Measurements from ENCODE around the gene RMDN2. TPM values are rescaled to one million over a fixed set of nuclear protein-coding genes. Genes with fewer than 3 reads are reported as not detected.

Gene RMDN2
- total RNA-seq, 1 experiment from 2014 or later = 11.4 TPM

GRCh38 chr2:38039121-38039910, 114.2 kb downstream of the RMDN2 start:
- DNase-seq (ENCODE audit: low read depth) = peak; percentile 79

- DNase-seq (ENCODE audit: low read depth) = no peak
Measured at GRCh38 chr2:38045811-38046210, 120.7 kb downstream of the RMDN2 start.

GRCh38 chr2:38056216-38056615, 131.1 kb downstream of the RMDN2 start:
- peak; percentile 68 for DNase-seq (ENCODE audit: low read depth)

GRCh38 chr2:38057651-38058410, 132.7 kb downstream of the RMDN2 start:
- peak; percentile 70 for DNase-seq (ENCODE audit: low read depth)

GRCh38 chr2:38060236-38061018, 135.3 kb downstream of the RMDN2 start:
- no peak for DNase-seq (ENCODE audit: low read depth)

GRCh38 chr2:38064801-38065501, 139.9 kb downstream of the RMDN2 start:
- no peak for DNase-seq (ENCODE audit: low read depth)

- DNase-seq (ENCODE audit: low read depth) = no peak
Measured at GRCh38 chr2:38065502-38066135, 140.5 kb downstream of the RMDN2 start.

GRCh38 chr2:38066421-38067115, 141.5 kb downstream of the RMDN2 start:
- DNase-seq (ENCODE audit: low read depth) = no peak

Other genes with a start within 250 kb of the RMDN2 start
- 35.0 and 35.4 TPM in 2 replicates for gene CYP1B1, start 150.9 kb downstream of the RMDN2 start, total RNA-seq (2014; rRNA removed; shearing (Covaris generic))